H1 (cell line): ENCODE data around the gene DNAJA1. TPM values are rescaled to one million over a fixed set of nuclear protein-coding genes. Genes with fewer than 3 reads are reported as not detected.

Source experiments
- CTCF ChIA-PET: fragments of 300-600 bp; sonication (Branson Sonifier 250); formaldehyde crosslinking; loops from one replicate; lab custom pipeline; 2021; ENCODE audit not compliant: partially characterized antibody; lab: Charles Lee
- POLR2A ChIA-PET: fragments of 300-600 bp; sonication (Branson Sonifier 250); formaldehyde crosslinking; loops from one replicate; lab custom pipeline; 2021; ENCODE audit warnings: inconsistent platforms; ENCODE audit not compliant: partially characterized antibody; lab: Charles Lee
- DNase-seq, 2 experiments: peaks; one replicate each; pipeline versions ENCODE4 v3.0.0 to v3.0.0-alpha.2; 2010 to 2022; ENCODE audit warnings: low spot score in 2 of 2, low read depth in 1 of 2, mixed read lengths in 1 of 2
- FAIRE-seq: peaks from 2 replicates; lab custom pipeline; 2011; peaks lifted over from hg19 to GRCh38; lab: Jason Lieb, UNC
- H2AFZ ChIP-seq: 2 replicates; pipeline ENCODE4 v1.8.1; 2012; ENCODE audit warnings: low read length, inconsistent platforms
- H2AK5ac ChIP-seq: 2 replicates; pipeline ENCODE4 v1.6.1; 2013; ENCODE audit warnings: low read depth, low read length
- H2BK120ac ChIP-seq: replicated peaks from 2 replicates; pipeline ENCODE3; 2013; ENCODE audit warnings: low read depth, low read length, inconsistent platforms
- H2BK12ac ChIP-seq: 2 replicates; pipeline ENCODE4 v1.6.1; 2013; ENCODE audit warnings: low read depth, low read length
- H2BK15ac ChIP-seq: 2 replicates; pipeline ENCODE4 v1.6.1; 2013; ENCODE audit warnings: low read length
- H2BK20ac ChIP-seq: 2 replicates; pipeline ENCODE4 v1.6.1; 2013; ENCODE audit warnings: low read length
- H2BK5ac ChIP-seq: 2 replicates; pipeline ENCODE4 v1.6.1; 2013; ENCODE audit warnings: low read depth, low read length
- H3K14ac ChIP-seq: 2 replicates; pipeline ENCODE4 v1.6.1; 2013; ENCODE audit warnings: inconsistent platforms; ENCODE audit not compliant: insufficient read length
- H3K18ac ChIP-seq: 2 replicates; pipeline ENCODE4 v1.6.1; 2013; ENCODE audit warnings: low read length; ENCODE audit errors: extremely low read depth
- H3K23ac ChIP-seq: 2 replicates; pipeline ENCODE4 v1.6.1; 2013; ENCODE audit warnings: inconsistent platforms; ENCODE audit not compliant: insufficient read length
- H3K23me2 ChIP-seq: 2 replicates; pipeline ENCODE4 v1.6.1; 2013; ENCODE audit warnings: low read depth, low read length
- H3K27ac ChIP-seq: 2 replicates; pipeline ENCODE4 v1.6.1; 2011; ENCODE audit warnings: low read depth, low read length, inconsistent platforms
- H3K27me3 ChIP-seq, 4 experiments: replicated peaks in 1 of 4; 1 replicate in 1 of 4; 2 replicates in 3 of 4; pipeline versions ENCODE4 v1.6.1 to v1.8.1; 2011 to 2013; ENCODE audit warnings: low read length in 3 of 4, mild to moderate bottlenecking in 3 of 4, inconsistent platforms in 2 of 4, mixed read lengths in 2 of 4, moderate library complexity in 1 of 4; ENCODE audit not compliant: control insufficient read depth in 3 of 4, insufficient read depth in 3 of 4; ENCODE audit errors: extremely low read depth in 1 of 4
- H3K36me3 ChIP-seq, 4 experiments: 2 replicates each; pipeline versions ENCODE4 v1.6.1 to v1.8.1; 2011 to 2013; ENCODE audit warnings: mild to moderate bottlenecking in 4 of 4, low read length in 3 of 4, moderate library complexity in 2 of 4, control low read depth in 1 of 4, inconsistent platforms in 1 of 4; ENCODE audit not compliant: insufficient read depth in 4 of 4, control insufficient read depth in 2 of 4
- H3K4ac ChIP-seq: replicated peaks from 2 replicates; pipeline ENCODE3; 2013; ENCODE audit warnings: low read length, low read depth, mixed read lengths, inconsistent platforms; ENCODE audit not compliant: insufficient read length
- H3K4me1 ChIP-seq, 4 experiments: replicated peaks in 1 of 4; 1 replicate in 1 of 4; 2 replicates in 3 of 4; pipeline versions ENCODE4 v1.6.1 to v1.8.1; 2011 to 2013; ENCODE audit warnings: low read length in 3 of 4, inconsistent platforms in 2 of 4, mixed read lengths in 1 of 4; ENCODE audit not compliant: insufficient read depth in 4 of 4, control insufficient read depth in 3 of 4
- H3K4me2 ChIP-seq, 2 experiments: 2 replicates each; pipeline versions ENCODE4 v1.6.1 to v1.8.1; 2011 to 2013; ENCODE audit warnings: low read depth in 2 of 2, low read length in 2 of 2, control low read depth in 1 of 2, inconsistent platforms in 1 of 2, mild to moderate bottlenecking in 1 of 2; ENCODE audit not compliant: insufficient read depth in 1 of 2
- H3K4me3 ChIP-seq, 4 experiments: fragments of 200-600, 300-600 bp in 1 of 4; sonication (generic), shearing (Covaris generic), sonication (Bioruptor Twin) in 1 of 4; 2 replicates each; pipeline versions ENCODE4 v1.5.1 to v1.8.1; 2011 to 2016; ENCODE audit warnings: low read length in 4 of 4, low read depth in 3 of 4, control low read depth in 2 of 4, inconsistent platforms in 2 of 4, mild to moderate bottlenecking in 2 of 4, mixed read lengths in 1 of 4, moderate library complexity in 1 of 4; ENCODE audit not compliant: insufficient read depth in 2 of 4; ENCODE audit errors: extremely low read depth in 1 of 4
- H3K56ac ChIP-seq: replicated peaks from 2 replicates; pipeline ENCODE3; 2013; ENCODE audit warnings: low read depth, mild to moderate bottlenecking, mixed read lengths, low read length, inconsistent platforms; ENCODE audit not compliant: insufficient read length
- H3K79me1 ChIP-seq: 2 replicates; pipeline ENCODE4 v1.6.1; 2013; ENCODE audit warnings: low read depth, low read length, control low read depth
- H3K79me2 ChIP-seq, 2 experiments: 2 replicates each; pipeline versions ENCODE4 v1.6.1 to v1.8.1; 2012 to 2013; ENCODE audit warnings: low read length in 2 of 2, mild to moderate bottlenecking in 2 of 2, inconsistent platforms in 1 of 2; ENCODE audit not compliant: insufficient read depth in 2 of 2, control insufficient read depth in 1 of 2
- H3K9ac ChIP-seq, 4 experiments: replicated peaks in 1 of 4; 1 replicate in 1 of 4; 2 replicates in 3 of 4; pipeline versions ENCODE4 v1.6.1 to v1.8.1; 2011 to 2013; ENCODE audit warnings: low read depth in 3 of 4, low read length in 3 of 4, control low read depth in 2 of 4, mild to moderate bottlenecking in 2 of 4, moderate library complexity in 2 of 4, inconsistent platforms in 1 of 4; ENCODE audit errors: extremely low read depth in 1 of 4
- H3K9me3 ChIP-seq, 2 experiments: 2 replicates each; pipeline versions ENCODE4 v1.6.1 to v1.8.1; 2012 to 2013; ENCODE audit warnings: mild to moderate bottlenecking in 2 of 2, moderate library complexity in 2 of 2, control low read depth in 1 of 2, inconsistent platforms in 1 of 2, low read depth in 1 of 2, low read length in 1 of 2, mixed read lengths in 1 of 2; ENCODE audit not compliant: insufficient read depth in 2 of 2
- H4K20me1 ChIP-seq, 2 experiments: replicated peaks in 1 of 2; 2 replicates each; pipeline versions ENCODE3 to v1.8.1; 2011 to 2013; ENCODE audit warnings: inconsistent platforms in 2 of 2, low read length in 2 of 2, mild to moderate bottlenecking in 1 of 2; ENCODE audit not compliant: insufficient read depth in 2 of 2, control insufficient read depth in 1 of 2
- H4K5ac ChIP-seq: 2 replicates; pipeline ENCODE4 v1.6.1; 2013; ENCODE audit warnings: low read length, low read depth, mixed read lengths, inconsistent platforms; ENCODE audit not compliant: insufficient read length
- H4K8ac ChIP-seq: 2 replicates; pipeline ENCODE4 v1.8.0; 2013; ENCODE audit warnings: mild to moderate bottlenecking, moderate library complexity, low read length, inconsistent platforms; ENCODE audit not compliant: insufficient read depth; ENCODE audit errors: extremely low read depth
- H4K91ac ChIP-seq: replicated peaks from 2 replicates; pipeline ENCODE3; 2013; ENCODE audit warnings: low read length, mixed read lengths, inconsistent platforms; ENCODE audit not compliant: insufficient read length
- CEBPB ChIP-seq: IDR thresholded peaks from 2 replicates; pipeline ENCODE4 v1.6.1; 2012; ENCODE audit warnings: low read depth, low read length
- CHD1 ChIP-seq: IDR thresholded peaks from 2 replicates; pipeline ENCODE4 v1.6.1; 2012; ENCODE audit warnings: low read depth, low read length, improper control_type of control experiment
- CTBP2 ChIP-seq: IDR thresholded peaks from 2 replicates; pipeline ENCODE4 v1.7.0; 2011; ENCODE audit warnings: borderline replicate concordance, mild to moderate bottlenecking, moderate library complexity, mixed read lengths, low read length; ENCODE audit not compliant: insufficient read depth, insufficient read length
- GABPA ChIP-seq: IDR thresholded peaks from 2 replicates; pipeline ENCODE4 v1.6.1; 2011; ENCODE audit warnings: mild to moderate bottlenecking, low read length, moderate library complexity, borderline replicate concordance; ENCODE audit not compliant: insufficient read depth
- HDAC2 ChIP-seq, 2 experiments: fragments of 300-600 bp in 1 of 2; sonication (generic) in 1 of 2; IDR thresholded peaks; 2 replicates each; pipeline ENCODE4 v1.6.1; 2011 to 2012; ENCODE audit warnings: low read depth in 2 of 2, low read length in 2 of 2, mild to moderate bottlenecking in 2 of 2, moderate library complexity in 2 of 2, borderline replicate concordance in 1 of 2, inconsistent platforms in 1 of 2
- JUND ChIP-seq: IDR thresholded peaks from 2 replicates; pipeline ENCODE4 v1.6.1; 2011; ENCODE audit warnings: mild to moderate bottlenecking, improper control_type of control experiment, low read length
- NRF1 ChIP-seq: IDR thresholded peaks from 2 replicates; pipeline ENCODE4 v1.6.1; 2011; ENCODE audit warnings: mild to moderate bottlenecking, low read depth, low read length, improper control_type of control experiment
- RBBP5 ChIP-seq: IDR thresholded peaks from 2 replicates; pipeline ENCODE4 v1.7.1; 2012; ENCODE audit warnings: low read depth, mild to moderate bottlenecking, inconsistent platforms, low read length, moderate library complexity, borderline replicate concordance
- RNF2 ChIP-seq: fragments of 200-900, 300-1000 bp; sonication (generic); IDR thresholded peaks from 2 replicates; pipeline ENCODE4 v1.7.1; 2016; ENCODE audit warnings: borderline replicate concordance, low read depth, mild to moderate bottlenecking, antibody characterized with exemption, low read length; ENCODE audit not compliant: poor library complexity, severe bottlenecking; ENCODE audit errors: missing control alignments
- SP1 ChIP-seq: IDR thresholded peaks from 2 replicates; pipeline ENCODE4 v1.6.1; 2011; ENCODE audit warnings: low read depth, low read length
- TAF1 ChIP-seq: IDR thresholded peaks from 2 replicates; pipeline ENCODE4 v1.6.1; 2011; ENCODE audit warnings: mild to moderate bottlenecking, low read depth, low read length
- WGBS, 2 experiments: shearing (Covaris generic) in 1 of 2; methylation state at CpG; one replicate each; pipeline versions ENCODE4 v1.1.6 to v1.1.7; 2013 to 2015; ENCODE audit warnings: low lambda C conversion rate in 2 of 2, mixed read lengths in 2 of 2, inconsistent platforms in 1 of 2, low coverage in 1 of 2, missing lambda C conversion rate in 1 of 2; ENCODE audit not compliant: insufficient replicate concordance in 2 of 2, insufficient coverage in 1 of 2, insufficient read length in 1 of 2; ENCODE audit errors: extremely low coverage in 1 of 2, missing lambda C conversion rate in 1 of 2; 5-methylcytosine and 5-hydroxymethylcytosine counted together
- polyA plus RNA-seq, 7 experiments: library from polyadenylated mRNA; depleted of rRNA in 3 of 7; stranded (reverse) in 5 of 7; unstranded in 2 of 7; fragments of >200 nt in 5 of 7; fragments of 200-250 nt in 2 of 7; gene quantifications; 1 replicate in 5 of 7; 2 replicates in 1 of 7; 4 replicates in 1 of 7; pipeline versions ENCODE4 v1.2.1 to v1.2.3, GENCODE V29; 2011 to 2013; ENCODE audit warnings: missing spikeins in 2 of 7, mixed read lengths in 2 of 7
- total RNA-seq: library from RNA; stranded (reverse); fragmentation: NEBNext Ultra II Directional; extraction: Animal tissue kit (Norgen Biotek cat#: 25700); gene quantifications from 2 replicates; pipeline ENCODE4 v1.2.1, GENCODE V29; 2021

Gene DNAJA1
- total and polyA plus RNA-seq, 2 of the 8 experiments (the other 6 are each of a cell fraction or from before 2014, with no cell fraction given) = 54.4 to 159 TPM

GRCh38 chr9:33065157-33066076 is 40.3 kb downstream of the DNAJA1 start:
- H3K9me3 ChIP-seq = no peaks in the 10 kb centered on the region
- no peak overlapping the region for H4K91ac ChIP-seq
- no peak overlapping the region for H2BK12ac ChIP-seq
- POLR2A ChIA-PET = interaction anchor here (1.0 to 1.4 kb wide), 3 partner anchors 11 to 40 kb away, joined by 3 to 4 read pairs (median 3); partner anchors contain the start of genes DNAJA1 and SMU1
- no peak overlapping the region for H2BK15ac ChIP-seq
- H3K23ac ChIP-seq = no peak overlapping the region
- no peak overlapping the region for H4K8ac ChIP-seq
- CTCF ChIA-PET = interaction anchor here (1.0 kb wide), 1 partner anchor 13 kb away, joined by 3 read pairs; no protein-coding TSS in a partner anchor
- H3K18ac ChIP-seq = no peak overlapping the region
- H3K27me3 ChIP-seq = no peaks in the 10 kb centered on the region
- H3K4ac ChIP-seq = no peak overlapping the region
- H3K79me1 ChIP-seq = no peaks in the 10 kb centered on the region
- H2AK5ac ChIP-seq = no peak overlapping the region
- WGBS, 2 experiments = 89% methylated on average over 5 of the region's 5 CpGs; no CpG with 5 or more reads in 1 of the 2 experiments
- no peak overlapping the region for H2AFZ ChIP-seq
- no peak overlapping the region for H3K9ac ChIP-seq
- H3K23me2 ChIP-seq = no peaks in the 10 kb centered on the region
- H3K4me1 ChIP-seq = no peaks in the 10 kb centered on the region
- no peak overlapping the region for H2BK5ac ChIP-seq
- DNase-seq (no peak), FAIRE-seq (no peak)
- H2BK20ac ChIP-seq = no peak overlapping the region
- H3K14ac ChIP-seq = no peak overlapping the region
- no peak overlapping the region for H2BK120ac ChIP-seq
- H3K4me2 ChIP-seq = no peak overlapping the region
- H3K79me2 ChIP-seq = no peaks in the 10 kb centered on the region
- no peak overlapping the region for H4K5ac ChIP-seq
- peaks cover 9 to 55% (median 29%) of the 10 kb centered on the region in 4 experiments for H3K36me3 ChIP-seq
- no peak overlapping the region for H3K27ac ChIP-seq
- H3K4me3 ChIP-seq = no peak overlapping the region
- H4K20me1 ChIP-seq = peaks cover 0 to 1% of the 10 kb centered on the region in 2 experiments
- H3K56ac ChIP-seq = no peak overlapping the region
- no peak for TF ChIP-seq GABPA
- no peak for TF ChIP-seq TAF1
- no peak for TF ChIP-seq JUND
- TF ChIP-seq SP1 = no peak
- no peak for TF ChIP-seq HDAC2 (IDR thresholded peaks at IDR 0.05; ENCODE audit: borderline replicate concordance in 1 of 2, low read depth in 2 of 2, low read length in 2 of 2)
- TF ChIP-seq CEBPB = no peak
- no peak for TF ChIP-seq RBBP5
- TF ChIP-seq CHD1 = no peak
- TF ChIP-seq NRF1 = no peak
- TF ChIP-seq RNF2 = no peak
- no peak for TF ChIP-seq CTBP2
